NCI-H774 (cell line): ENCODE data around the gene PRKAG2.
"Not testable (repeated sequence)": the region's sequence is repeated elsewhere in the genome, so short reads cannot be mapped to it uniquely, and the experiment has no call there.

Experiments
- DNase-seq: peaks from one replicate; lab custom pipeline; 2025; lab: John Stamatoyannopoulos, UW

The PRKAG2 gene

DNA sequence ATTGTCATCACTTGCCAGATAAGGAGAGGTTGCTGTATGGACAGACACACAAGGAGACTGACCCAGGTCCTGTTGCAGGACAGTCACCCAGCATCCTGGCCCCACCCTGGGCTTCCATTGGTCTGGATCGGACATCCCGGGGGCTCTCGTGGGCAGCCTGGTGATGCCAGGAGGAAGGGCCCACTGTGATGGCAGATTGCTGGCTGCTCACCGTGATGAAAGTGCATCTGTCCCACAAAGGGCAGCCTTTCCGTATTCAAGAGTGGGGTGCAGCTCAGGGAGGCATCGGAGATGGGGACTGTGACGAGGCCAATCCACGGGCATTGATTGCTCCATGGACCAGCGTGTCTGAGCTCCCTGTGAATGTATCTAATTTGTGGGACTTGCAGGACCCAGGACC, 41.3 kb downstream of the PRKAG2 start:
- no peak for DNase-seq

DNA sequence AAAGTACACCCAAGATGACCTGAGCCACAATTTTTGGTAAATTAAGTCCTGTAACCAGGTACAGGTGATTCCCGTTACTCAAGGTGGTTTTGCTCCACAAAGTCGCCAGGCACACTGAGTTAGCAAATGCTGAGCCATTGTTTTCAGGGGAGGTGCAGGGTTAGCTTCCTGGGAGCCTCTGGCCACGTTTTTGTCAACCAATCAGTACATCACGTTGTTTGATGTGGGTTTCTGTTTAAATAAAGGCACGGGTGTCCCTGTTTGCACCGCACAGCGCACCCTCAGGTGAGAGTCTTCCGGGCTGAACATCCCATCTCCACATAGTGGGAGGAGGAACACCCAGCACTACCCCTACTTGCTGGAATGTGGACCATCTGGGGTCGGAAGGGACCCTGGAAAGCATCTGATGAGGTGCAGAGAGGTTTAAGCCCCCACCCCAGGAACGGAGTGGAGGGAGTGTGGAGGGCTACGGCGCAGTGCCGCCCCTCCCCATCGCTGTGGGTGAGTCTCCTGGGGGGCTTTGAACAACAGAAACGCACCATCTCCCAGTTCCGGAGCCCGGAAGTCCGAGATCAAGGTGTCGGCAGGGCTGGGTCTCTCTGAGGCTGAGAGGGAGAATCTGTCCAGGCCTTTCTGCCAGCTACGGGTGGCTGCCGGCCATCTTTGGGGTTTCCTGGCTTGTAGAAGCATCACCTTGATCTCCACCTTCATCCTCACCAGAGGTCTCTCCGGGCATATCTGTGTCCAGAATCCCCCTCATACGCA, 42.5 kb downstream of the PRKAG2 start:
- no peak for DNase-seq

DNA sequence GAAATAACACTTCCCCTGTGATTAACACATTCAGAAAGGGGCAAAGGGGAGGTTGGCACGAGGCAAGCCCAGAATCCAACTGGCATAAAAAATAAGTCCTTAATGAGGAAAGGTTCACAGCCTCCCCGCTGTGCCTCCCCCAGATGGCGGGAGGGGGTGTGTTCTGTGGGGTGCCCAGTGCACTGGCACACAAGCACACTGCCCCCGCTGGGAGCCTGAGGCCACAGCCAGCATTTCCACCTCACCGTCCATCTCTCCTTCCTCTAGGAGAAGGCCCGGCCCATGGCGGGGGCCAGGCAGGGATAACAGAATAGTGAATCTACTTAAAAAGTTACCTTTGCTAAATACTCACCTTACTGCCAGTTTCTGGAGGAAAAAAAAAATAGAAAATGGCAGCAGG, 43.2 kb downstream of the PRKAG2 start:
- DNase-seq, result no peak

DNA sequence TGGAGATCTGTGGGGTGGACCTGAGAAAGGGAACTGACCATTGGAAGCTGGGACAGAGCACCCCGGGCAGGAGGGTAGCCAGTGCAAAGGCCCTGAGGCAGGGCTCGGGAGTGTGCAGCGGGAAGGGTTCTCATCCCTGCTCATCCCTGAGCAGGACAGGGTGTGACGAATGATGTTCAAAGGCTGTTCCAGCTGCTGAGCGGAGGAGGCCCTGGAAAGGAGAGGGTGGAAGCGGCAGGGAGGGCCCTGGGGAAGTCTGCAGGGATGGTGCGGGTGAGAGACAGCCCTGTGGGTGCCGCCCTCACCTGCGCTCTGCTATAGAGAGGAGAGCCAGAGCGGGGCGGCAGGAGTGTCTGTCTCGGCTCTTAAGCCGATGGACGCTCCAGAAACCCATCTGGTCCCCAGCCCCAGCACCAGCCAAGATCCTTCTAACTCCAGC, 43.7 kb downstream of the PRKAG2 start:
- DNase-seq, result no peak

DNA sequence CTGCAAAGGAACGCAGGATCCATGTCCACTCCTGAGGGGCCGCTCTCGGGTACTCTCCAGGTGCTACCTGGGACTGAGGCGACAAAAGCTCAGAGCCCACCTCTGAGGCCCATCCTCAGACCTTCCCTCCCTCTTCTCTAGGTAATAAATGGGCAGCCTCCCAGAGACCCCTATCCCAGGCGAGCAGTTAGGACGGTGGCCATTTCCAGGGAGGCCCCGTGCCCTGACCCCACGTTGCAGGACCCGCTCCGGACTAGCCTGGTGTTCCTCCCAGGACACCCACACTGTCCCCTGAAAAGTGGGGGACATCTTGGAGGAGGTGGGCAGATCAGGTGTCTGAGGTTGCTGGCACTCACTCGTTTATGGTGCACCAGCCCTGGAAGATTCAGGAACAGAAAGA, 44.3 kb downstream of the PRKAG2 start:
- no peak for DNase-seq

DNA sequence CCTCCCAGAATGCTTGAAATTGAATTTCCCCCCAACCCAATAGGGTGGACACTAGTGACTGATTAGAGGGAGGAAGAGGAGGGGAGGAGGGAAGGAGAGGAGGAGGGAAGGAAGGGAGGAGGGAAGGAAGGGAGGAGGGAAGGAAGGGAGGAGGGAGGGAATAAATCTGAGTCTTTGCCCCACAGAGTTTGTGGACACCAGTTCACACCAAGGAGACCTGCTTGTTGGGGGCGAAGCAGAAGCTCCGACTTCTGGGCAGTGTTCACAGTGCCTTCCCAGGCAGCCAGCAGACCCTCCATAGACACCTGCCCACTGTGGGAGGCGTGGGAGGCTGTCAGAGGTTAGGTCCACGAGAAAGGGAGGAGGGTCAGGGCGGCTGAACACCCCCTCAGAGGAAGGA, 44.8 kb downstream of the PRKAG2 start:
- no peak for DNase-seq

DNA sequence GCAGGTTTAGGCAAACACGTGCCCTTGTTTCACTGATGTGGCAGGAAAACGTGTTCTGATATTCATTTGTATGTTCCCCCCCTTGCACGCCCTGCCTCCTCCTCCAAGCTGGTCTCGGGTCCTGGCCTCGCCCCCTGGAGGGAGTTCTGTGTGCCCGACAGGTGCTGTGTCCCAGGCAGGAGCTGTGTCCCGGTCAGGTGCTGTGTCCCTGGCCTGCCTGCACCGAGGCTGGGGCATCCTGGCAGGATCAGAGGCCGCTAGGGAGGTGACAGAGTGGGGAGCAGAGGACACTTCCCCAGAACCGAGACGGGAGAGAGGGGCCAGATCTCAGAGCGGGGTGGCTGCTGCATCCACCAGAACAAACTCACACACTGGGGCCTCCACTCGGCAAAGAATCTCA, 45.3 kb downstream of the PRKAG2 start:
- no peak for DNase-seq

DNA sequence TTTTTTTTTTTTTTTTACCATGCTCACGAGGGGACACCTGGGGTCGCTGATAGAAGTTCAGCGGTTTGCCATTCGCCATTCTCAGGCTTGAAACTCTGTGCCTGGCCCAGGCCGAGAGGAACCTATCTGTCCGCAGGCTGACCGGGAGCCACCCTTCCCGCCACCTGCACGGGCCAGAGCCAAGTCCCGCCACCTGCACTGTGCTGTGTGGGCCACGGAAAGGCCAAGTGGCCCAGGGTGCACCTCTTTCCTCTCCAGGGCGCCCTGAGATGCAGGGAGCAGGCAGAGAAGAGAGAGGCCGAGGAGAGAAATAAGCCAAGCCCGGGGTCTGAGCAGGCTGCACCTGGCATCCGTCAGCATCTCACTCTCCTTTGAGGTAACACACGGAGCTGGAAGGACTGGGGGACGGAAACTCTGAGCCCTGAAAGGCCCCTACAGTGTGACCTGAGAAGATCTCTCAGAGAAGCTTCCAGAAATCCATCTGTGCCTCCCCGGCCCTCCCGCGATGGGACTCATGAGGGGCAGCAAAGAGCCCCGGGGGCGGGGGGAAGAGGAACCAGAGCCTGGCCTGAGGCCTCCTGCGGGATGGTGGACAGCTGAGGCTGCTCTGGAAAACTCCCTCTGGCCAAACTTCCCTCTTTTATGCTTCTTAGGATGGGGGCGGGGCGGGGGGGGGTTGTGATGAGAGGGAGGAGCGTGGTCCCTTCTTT, 46.6 kb downstream of the PRKAG2 start:
- DNase-seq, result no peak

DNA sequence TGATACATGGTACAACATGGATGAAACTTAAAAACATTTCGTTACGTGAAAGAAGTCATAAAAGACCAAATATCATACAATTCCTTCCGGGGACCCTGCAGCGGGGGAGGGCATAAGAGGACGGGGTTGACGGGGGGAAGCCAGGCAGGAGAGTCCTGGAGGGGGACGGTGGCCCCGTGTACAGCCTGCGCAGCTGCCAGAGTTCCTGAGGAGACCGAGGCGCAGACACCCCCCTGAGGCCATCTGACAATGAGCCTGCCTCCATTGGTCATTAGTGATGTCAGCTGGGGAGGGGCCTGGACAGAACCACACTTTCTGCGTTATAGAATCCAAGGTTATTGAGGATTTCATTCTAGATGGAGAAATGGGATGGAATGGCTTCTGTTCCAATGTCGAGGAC, 47.2 kb downstream of the PRKAG2 start:
- no peak for DNase-seq

DNA sequence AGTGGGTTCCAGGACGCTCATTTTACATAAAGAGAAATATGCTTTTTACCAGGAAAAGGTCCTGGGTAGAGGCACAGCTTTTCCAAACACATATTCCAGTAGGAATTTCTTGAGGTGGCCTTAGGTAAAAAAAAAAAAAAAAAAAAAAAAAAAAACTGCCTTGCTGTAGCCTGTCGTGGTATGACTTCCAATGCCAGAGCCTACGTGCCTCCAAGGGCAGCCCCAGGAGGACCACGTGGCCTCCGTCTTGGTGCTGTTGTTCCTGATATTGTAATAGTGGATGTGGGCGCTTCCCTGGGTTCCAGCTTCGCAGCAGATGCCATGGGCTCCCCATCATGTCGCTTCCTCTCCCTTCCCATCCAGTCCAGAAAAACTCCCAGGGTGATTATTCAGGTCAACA, 49.3 kb downstream of the PRKAG2 start:
- DNase-seq, result peak; percentile 83

DNA sequence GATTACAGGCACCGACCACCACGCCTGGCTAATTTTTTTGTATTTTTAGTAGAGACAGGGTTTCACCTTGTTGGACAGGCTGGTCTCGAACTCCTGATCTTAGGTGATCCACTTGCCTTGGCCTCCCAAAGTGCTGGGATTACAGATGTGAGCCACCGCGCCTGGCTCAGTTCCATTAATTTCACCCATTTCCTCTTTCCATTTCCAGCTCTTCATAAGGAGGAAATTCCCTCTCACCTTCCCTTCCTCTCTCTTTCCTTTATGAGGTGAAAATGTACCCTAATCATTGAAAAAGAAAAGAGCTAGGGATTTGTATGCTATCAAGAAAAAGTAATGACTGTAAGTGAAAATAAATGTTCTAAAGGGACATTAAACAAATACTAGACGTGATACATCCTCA, 50.6 kb downstream of the PRKAG2 start:
- not testable (repeated sequence) for DNase-seq

DNA sequence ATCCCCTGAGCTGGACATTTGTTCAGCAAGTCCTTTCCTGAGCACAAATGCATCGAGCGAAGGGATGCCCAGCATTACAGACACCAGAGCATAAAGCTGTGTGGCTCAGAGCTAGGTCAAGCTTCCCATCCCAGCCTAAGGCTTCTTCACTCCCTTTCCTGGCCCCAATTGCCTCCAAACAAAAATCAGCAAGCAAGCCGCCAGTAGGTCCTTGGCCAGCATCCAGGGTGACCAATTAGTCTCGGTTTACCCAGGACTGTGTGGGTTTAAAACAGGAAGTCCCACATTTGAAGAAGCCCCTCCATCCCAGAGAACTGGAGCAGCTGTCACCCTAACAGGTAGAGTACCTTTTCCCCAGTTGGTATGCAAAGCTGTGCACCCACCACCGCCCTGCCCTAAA, 51.2 kb downstream of the PRKAG2 start:
- no peak for DNase-seq

DNA sequence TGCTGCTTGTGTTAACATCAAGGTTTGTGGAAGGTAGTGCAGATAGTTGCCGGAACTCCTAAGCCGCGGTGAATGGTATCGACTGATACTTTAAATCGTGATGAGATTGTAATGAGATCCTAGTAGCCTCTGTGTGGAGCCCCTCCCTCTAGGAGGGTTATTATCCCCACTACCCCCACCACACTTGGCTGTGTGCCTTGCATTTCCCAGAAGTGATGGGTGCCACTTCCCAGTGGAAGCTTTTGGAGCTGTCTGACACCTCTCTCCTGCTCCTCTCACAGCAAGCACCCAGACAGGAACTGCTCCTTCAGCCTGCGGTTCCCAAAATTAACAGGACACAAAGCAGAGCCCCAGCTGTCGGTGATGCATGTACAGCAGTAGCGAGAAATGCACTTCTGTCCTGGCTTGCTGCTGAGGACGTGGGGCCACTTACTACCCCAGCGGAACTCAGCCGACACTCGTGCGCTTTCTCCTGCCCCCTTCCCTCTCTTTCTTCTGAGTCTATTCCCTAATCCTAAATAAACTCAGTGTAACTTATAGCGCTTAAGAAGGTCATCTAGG, 52.5 kb downstream of the PRKAG2 start:
- DNase-seq, result no peak

DNA sequence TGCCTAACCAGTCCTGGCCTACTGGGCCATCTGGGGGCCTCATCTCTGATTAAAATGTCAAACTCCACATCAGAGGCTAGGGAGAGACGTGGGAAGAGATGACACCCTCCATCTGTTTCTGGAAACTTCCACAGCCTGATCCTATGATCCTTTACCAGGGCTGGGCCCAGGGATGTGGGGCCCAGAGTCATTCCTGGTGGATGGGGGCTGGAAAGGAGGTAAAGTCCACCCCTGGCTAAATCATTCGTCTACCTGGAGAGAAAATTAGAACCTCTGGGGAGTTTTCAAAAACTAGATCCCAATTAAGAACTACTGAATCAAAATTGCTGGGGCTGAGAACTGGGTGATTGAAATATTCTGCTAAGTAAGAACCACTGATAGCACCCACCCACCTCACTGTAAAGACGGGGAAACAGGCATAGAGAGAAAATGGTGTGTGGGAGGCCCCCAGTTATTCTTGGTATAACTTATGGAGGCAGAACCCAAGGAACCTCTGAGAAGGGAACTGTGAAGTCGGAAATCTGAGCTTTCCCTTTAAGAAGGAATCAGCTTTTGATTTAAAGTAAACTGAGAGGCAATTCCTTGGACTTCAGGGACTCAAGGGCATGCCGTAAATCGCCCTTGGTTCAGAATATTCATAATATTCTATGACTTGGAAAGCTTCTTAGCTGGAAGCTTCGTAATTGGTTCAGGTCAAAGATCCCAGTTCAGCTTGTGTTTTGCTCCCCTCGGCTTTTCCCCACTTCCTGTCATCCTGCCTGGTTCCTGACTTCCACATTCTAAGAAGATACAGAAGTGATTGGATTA, 53.1 kb downstream of the PRKAG2 start:
- no peak for DNase-seq

DNA sequence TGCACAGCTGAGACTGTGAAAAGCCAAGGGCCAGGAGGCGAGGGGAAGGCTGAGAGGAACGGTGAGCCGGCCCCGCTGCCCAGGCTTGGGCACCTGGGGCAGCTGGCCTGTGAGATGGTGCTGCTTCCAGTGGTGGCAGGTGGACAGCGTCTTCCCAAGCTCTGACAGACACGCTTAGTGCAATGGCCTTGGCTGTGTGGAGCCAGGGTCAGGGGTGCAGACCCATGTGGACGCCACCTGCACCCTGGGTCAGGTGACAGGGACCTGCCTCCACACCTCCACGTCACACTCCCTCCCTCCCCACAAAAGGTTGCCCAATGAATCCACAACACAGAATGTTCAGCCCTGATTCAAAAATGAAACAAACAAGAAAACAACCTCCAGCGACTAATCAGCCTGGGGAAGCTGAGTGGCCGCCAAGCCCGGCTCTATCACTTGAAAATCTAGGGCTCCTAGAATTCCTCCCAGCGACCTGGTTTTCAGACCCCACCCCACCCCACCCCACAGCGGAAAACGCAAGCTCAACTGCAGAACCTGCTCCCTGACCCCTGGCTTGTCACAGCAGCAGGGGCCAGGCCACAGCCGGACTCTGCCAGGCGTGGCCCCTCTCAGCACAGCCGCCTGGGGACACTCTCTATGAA, 54.3 kb downstream of the PRKAG2 start:
- no peak for DNase-seq

DNA sequence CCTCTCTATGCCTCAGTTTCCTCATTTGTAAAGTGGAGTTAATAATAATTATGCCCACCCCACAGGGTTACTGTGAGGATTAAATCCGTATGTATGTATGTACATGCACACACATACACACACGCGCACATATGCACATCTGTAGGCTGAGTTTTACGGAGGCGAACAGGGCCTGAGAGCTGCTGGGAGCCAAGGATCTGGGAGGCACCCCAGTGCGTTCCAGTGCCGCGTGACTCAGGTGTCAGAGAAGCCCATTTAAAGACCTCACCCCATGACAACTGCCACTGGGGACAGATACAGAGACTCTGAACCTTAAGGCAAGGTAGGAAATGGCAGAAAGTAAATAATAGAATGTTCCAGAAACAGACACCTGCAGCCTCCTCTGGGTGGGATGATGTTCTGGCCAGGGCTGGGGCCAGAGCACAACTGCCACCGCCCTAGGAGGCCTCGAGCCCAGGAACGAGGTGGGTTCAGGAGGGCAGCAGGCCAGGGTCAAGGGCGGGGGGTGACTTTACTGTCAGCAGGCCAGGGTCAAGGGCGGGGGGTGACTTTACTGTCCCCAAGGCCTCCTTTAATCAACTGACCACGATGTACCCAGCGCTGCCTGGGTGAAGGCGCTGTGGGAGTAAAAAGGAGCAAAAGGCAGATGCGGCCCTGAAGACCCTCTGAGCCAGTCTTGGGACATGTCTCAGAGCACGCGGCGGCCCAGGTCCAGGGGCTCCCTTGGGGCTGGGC, 54.9 kb downstream of the PRKAG2 start:
- DNase-seq, result no peak

DNA sequence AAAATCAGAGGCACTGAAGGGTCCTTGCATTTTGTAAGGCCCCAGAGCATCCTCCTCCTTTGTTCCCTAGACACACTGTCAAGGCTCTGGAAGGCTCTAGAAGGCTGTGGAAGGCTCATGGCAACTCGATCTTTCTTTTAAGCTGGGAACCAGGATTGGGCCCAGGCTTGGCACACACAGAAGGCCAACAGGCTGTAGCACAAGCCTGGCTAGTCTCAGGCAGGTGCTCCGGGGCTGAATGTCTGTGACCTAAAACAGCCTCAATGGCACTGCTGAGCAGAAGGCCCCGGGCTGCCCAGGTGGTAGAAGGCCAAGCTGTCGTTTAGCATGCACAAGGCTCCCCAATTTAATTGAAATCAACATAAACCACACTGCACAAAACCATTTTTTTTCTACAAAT, 55.7 kb downstream of the PRKAG2 start:
- no peak for DNase-seq

DNA sequence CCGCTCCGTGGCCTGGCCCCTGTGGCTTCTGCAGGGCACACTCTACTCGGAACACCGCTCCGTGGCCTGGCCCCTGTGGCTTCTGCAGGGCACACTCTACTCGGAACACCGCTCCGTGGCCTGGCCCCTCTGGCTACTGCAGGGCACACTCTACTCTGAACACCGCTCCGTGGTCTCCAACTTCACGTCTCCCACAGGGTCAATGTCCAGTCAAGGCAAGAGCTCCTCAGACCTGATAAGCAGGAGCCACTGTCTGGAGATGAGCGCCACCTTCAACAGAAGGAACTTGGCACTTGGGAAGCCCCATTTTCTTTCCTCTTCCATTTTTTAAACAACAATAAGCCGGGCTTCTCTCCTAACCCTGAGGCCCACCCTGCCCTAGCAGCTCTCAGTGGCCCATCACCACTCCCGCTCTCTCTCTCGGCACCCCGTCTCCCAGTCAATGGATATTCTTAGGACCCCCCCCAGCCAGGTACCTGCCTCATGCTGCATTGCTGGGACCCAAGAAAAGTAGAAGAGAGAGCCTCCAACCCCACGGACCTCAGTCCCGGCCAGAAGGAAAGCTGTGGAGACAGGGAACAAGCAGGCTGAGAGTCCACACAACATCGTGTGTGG, 56.3 kb downstream of the PRKAG2 start:
- DNase-seq, result no peak

DNA sequence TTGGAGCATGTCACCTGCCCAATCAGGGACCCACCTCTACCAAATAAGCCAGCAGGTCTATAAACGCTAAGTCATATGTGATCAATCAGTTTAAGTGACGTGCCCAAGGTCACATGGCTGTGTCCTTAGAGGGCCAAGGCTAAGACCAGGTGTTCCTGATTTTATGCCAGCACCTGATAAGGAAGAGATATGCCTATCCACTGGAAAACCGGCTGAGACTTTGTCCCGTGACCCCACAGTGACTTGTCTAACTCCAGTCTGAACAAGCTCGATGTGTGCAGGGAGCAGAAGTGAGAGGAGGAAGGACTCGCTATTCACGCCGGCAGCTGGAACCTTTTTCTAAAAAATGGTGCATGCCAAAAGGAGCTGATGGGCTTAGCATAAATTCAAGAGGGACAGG, 57.0 kb downstream of the PRKAG2 start:
- no peak for DNase-seq

DNA sequence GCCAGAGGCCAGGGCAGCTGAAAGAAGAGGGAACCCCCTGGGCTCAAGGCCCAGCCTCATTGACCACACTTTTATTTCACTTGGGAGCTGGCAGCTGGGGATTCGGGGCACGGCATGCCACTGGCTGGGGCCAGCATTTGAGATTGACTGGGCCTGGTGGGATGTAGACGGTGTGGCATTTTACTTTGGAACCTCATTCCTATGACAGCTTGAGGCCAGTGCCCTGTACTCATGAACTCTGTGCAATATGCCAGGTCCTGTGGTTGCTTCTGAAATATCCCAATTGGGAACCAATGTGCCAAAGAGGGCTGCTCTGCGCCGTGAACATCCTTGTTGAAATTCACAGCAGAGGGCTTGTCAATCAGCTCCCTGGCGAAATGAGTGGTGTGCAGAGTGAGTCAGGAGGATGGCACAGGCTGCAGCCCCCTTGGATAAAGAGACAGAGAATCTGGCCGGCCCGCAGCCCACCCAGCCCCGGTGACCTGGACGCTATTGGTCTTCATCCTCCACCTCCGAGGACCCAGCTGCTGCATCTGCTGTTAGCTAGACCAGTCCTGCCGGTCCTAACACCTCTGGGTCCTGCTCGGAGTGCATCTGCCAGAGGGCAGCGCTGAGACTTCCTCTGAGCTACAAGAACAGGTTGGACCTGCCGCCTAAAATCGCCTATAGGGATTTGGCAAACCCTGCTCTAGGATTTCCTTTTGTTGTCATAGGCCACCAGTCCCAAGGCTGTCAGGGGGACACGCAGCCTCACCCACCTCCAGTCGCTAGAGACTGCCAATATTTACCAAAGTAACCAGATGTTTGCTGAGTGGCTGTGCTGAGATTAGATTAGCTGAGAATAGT, 58.0 kb downstream of the PRKAG2 start:
- DNase-seq, result no peak
